Prostate gland (tissue), 2 donors: ENCODE results near the gene NAP1L4. TPM values are rescaled to one million over a fixed set of nuclear protein-coding genes. Genes with fewer than 3 reads are reported as not detected.
A peak's percentile ranks its signal among the peaks of the same experiment; 100 is the strongest.
"Not testable (repeated sequence)": the region's sequence is repeated elsewhere in the genome, so short reads cannot be mapped to it uniquely, and the experiment has no call there.

Experiments
- DNase-seq: peaks from one replicate; pipeline ENCODE4 v3.0.0-alpha.2; 2019; ENCODE audit warnings: low spot score
- H3K27ac ChIP-seq, 2 donors: fragments of 200-600 bp; sonication (generic); 2 replicates each; pipeline ENCODE4 v1.5.1; 2017 to 2019
- H3K27me3 ChIP-seq: fragments of 200-600 bp; sonication (generic); replicated peaks from 2 replicates; pipeline ENCODE4 v1.5.1; 2019; ENCODE audit not compliant: insufficient read depth
- H3K36me3 ChIP-seq, 2 donors: fragments of 200-600 bp; sonication (generic); 1 replicate in 1 of 2; 2 replicates in 1 of 2; pipeline versions ENCODE4 v1.5.1 to v1.8.1; 2017 to 2019
- H3K4me1 ChIP-seq: fragments of 200-600 bp; sonication (generic); replicated peaks from 2 replicates; pipeline ENCODE4 v1.5.1; 2019
- H3K4me3 ChIP-seq, 2 donors: fragments of 200-600 bp; sonication (generic); 2 replicates each; pipeline ENCODE4 v1.5.1; 2017 to 2019
- H3K9me3 ChIP-seq: fragments of 200-600 bp; sonication (generic); 2 replicates; pipeline ENCODE4 v1.5.1; 2017
- POLR2A ChIP-seq: fragments of 450-650 bp; IDR thresholded peaks from one replicate; pipeline ENCODE4 v1.6.1; 2016; ENCODE audit warnings: antibody characterized with exemption, mild to moderate bottlenecking
- POLR2AphosphoS5 ChIP-seq: sonication (generic); formaldehyde crosslinking; IDR thresholded peaks from one replicate; pipeline ENCODE4 v1.6.1; 2017; ENCODE audit warnings: antibody characterized with exemption
- WGBS: methylation state at CpG from one replicate; pipeline ENCODE4 v1.1.5; 2018; 5-methylcytosine and 5-hydroxymethylcytosine counted together
- intact Hi-C: fragments of 100-400 bp; cut with DNase I; formaldehyde crosslinking; loops from one replicate; pipeline ENCODE4 v1.14.2; 2022
- total RNA-seq, 2 donors: library from RNA; depleted of rRNA; stranded (reverse); fragments of >200 nt; gene quantifications; one replicate each; pipeline ENCODE4 v1.1.0, GENCODE V29; 2016
- TF ChIP-seq, protein P1 (sequence below), 4 experiments: fragments of 200-600 bp in 2 of 4; fragments of 450-650 bp in 2 of 4; sonication (generic) in 2 of 4; IDR thresholded peaks; 1 replicate in 3 of 4; 2 replicates in 1 of 4; pipeline ENCODE4 v1.5.1; 2016 to 2019; ENCODE audit warnings: antibody characterized with exemption in 4 of 4, mild to moderate bottlenecking in 2 of 4, moderate library complexity in 2 of 4

The NAP1L4 gene
- total RNA-seq, 2 donors from 2014 or later, result 103 to 131 TPM

DNA sequence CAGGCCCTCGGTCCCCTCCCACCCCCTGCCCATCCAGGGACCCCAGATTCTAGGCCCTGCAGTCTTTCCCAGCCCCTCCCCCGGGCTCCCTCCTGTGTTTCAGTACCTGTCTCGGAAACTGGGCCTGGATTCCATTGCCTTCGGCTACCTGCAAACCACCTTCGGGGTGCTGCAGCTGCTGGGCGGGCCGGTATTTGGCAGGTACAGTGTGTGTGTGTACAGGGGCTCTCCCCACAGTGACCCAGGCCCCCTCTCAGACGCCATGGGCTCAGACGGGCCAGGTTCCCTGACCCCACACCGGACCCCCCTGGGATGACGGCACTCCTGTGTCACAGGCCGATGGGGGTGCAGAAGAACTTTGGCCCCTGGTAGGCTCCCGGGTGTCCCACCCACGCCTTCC lies 84.0 kb downstream of the NAP1L4 start:
- 93% methylated on average over 14 of the region's 14 CpGs for WGBS
- intact Hi-C loops, result no loop called here
- TF ChIP-seq POLR2AphosphoS5 (no peak), POLR2A (no peak)
- TF ChIP-seq, protein P1, sequence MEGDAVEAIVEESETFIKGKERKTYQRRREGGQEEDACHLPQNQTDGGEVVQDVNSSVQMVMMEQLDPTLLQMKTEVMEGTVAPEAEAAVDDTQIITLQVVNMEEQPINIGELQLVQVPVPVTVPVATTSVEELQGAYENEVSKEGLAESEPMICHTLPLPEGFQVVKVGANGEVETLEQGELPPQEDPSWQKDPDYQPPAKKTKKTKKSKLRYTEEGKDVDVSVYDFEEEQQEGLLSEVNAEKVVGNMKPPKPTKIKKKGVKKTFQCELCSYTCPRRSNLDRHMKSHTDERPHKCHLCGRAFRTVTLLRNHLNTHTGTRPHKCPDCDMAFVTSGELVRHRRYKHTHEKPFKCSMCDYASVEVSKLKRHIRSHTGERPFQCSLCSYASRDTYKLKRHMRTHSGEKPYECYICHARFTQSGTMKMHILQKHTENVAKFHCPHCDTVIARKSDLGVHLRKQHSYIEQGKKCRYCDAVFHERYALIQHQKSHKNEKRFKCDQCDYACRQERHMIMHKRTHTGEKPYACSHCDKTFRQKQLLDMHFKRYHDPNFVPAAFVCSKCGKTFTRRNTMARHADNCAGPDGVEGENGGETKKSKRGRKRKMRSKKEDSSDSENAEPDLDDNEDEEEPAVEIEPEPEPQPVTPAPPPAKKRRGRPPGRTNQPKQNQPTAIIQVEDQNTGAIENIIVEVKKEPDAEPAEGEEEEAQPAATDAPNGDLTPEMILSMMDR (IDR thresholded peaks at IDR 0.05), result no peak
- no peaks in the 10 kb centered on the region for H3K36me3 ChIP-seq
- no peak overlapping the region for H3K4me3 ChIP-seq
- peaks cover 25% of the 10 kb centered on the region for H3K4me1 ChIP-seq
- no peak for DNase-seq
- H3K27ac ChIP-seq, result no peak overlapping the region
- no peaks in the 10 kb centered on the region for H3K27me3 ChIP-seq
- H3K9me3 ChIP-seq, result no peaks in the 10 kb centered on the region

DNA sequence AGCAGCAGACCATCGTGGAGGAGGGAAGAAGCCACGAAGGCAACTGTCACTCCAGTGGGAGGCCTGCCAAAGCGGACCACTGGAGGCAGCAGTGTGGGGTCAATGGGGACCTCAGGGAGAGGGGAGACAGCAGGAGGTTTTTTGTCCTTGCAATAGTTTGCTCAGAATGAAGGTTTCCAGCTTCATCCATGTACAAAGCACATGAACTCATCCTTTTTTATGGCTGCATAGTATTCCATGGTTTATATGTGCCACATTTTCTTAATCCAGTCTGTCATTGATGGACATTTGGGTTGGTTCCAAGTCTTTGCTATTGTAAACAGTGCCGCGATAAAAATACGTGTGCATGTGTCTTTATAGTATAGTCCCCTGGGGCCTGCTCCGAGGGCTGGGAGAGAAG lies 86.8 kb downstream of the NAP1L4 start:
- H3K27me3 ChIP-seq, DNase-seq, H3K4me3 ChIP-seq, H3K36me3 ChIP-seq, intact Hi-C loops, H3K27ac ChIP-seq, H3K9me3 ChIP-seq: not testable (repeated sequence)
- WGBS, result 70% methylated on average over 7 of the region's 7 CpGs
- peaks cover 18% of the 10 kb centered on the region for H3K4me1 ChIP-seq

DNA sequence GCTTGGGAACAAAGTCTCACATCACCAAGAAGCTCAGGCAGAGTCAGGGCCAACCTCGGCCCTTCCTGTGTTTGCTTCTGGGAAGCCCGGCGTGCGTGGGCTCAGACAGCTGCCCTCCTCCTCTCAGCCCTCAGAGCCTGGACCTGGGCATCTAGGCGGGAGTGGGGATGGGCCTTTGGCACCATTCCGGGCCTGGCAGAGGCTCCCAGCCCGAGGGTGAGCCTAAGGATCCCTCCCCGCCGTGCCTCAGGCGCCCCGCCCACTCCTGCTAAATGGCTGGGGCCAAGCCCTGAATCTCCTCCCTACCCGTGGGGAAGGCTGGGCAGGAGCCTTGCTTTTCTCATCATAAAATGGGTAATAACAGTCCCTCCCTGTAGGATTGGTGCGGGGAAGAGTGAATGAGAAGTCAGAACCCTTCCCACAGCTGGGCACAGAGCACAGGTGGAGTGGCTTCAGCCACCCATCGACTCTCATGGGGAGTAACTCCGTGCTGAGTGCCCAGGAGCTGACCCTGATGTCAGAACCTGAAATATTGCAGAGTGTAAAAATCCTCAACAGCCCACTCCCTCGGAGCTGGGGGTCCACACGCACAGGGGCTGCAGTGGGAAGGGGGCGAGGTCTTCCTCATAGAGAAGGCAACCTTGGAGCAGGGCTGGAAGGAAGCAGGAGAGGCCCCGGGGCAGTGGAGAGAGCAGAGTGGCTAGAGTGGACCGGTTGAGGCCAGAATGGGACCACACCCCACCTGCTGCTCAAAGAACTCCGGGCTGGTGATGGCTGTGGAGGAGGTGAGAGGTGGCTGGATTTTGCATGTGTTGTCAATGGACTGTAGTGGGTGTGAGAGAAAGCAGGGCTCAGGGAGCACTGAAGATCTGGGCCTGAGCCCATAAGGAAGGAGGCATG lies 87.7 kb downstream of the NAP1L4 start:
- no peak for DNase-seq
- H3K27ac ChIP-seq, result peak overlapping the region; percentile 53 to 88
- peaks cover 18% of the 10 kb centered on the region for H3K4me1 ChIP-seq
- peak; percentile 34 for TF ChIP-seq POLR2A
- TF ChIP-seq, protein P1 (IDR thresholded peaks at IDR 0.05), result no peak
- peak; percentile 17 for TF ChIP-seq POLR2AphosphoS5
- intact Hi-C loops, result no loop called here
- WGBS, result 65% methylated on average over 20 of the region's 21 CpGs
- no peaks in the 10 kb centered on the region for H3K9me3 ChIP-seq
- H3K4me3 ChIP-seq, result no peak overlapping the region
- no peaks in the 10 kb centered on the region for H3K36me3 ChIP-seq
- H3K27me3 ChIP-seq, result no peaks in the 10 kb centered on the region

DNA sequence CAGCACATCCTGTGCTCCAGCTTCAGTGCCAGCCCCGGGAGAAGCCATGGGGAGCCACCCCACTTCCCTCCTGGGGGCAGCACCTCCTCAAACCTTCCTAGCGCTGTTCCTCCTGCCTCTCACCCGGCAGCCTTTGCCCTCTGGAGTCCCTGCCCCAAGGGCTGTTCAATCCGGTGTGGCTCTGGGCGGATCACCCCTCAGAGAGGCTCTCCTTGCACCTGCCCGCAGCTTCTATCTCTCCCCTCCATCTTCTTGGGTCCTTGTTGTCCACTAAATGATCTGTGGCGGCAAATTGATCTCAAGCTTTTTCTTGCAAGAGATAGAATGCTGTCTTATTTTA lies 88.5 kb downstream of the NAP1L4 start:
- no peak for TF ChIP-seq POLR2A
- TF ChIP-seq, protein P1 (IDR thresholded peaks at IDR 0.05), result no peak
- no peak for TF ChIP-seq POLR2AphosphoS5
- 78% methylated on average over 7 of the region's 7 CpGs for WGBS
- intact Hi-C loops, result no loop called here
- Histone ChIP-seq H3K27ac (peak overlapping the region; percentile 53 to 88), H3K36me3 (no peaks in the 10 kb centered on the region), H3K9me3 (no peaks in the 10 kb centered on the region), H3K4me1 (peaks cover 18% of the 10 kb centered on the region), H3K4me3 (no peak overlapping the region), H3K27me3 (no peaks in the 10 kb centered on the region)
- DNase-seq, result no peak

DNA sequence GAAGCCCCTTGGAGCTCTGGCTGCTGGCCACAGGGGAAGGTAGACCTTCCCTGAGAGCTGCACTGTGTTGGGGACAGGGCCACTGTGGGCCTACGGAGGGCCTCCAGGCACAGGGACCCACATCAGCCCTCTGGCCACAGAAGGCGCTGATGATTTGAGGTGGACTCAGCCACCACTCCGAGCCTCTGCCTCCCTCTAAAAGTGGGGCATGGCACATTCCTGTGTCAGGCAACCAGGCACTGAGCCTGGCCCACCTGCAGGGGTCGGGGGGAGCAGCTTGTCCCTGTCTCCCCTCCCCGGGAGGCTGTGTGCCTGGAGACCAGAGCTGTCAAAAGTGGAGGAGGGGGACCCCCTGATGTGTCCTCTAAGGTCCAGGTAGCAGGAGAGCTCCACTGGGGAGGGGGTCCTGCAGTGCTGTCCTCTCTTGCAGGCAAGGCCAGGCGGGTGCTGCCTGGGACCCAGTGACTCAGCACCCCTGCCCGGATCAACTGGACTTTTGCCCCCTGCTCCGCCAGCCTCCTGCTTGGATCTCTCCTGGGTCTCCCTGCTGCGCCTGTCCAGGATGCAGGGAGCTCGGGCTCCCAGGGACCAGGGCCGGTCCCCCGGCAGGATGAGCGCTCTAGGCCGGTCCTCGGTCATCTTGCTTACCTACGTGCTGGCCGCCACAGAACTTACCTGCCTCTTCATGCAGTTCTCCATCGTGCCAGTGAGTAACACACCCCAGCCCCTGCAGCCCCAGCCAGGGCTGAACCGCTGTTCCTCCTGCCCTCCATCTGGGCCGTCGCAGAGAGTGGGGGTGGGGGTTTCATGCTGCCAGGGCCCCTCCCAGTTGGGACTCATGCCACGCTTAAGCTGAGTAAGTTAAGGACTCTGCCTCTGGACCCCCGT lies 89.1 kb downstream of the NAP1L4 start:
- Histone ChIP-seq H3K9me3 (no peaks in the 10 kb centered on the region), H3K36me3 (no peaks in the 10 kb centered on the region), H3K4me1 (peaks cover 18% of the 10 kb centered on the region), H3K27me3 (no peaks in the 10 kb centered on the region), H3K27ac (peak overlapping the region; percentile 88 to 94), H3K4me3 (peak overlapping the region; percentile 51 to 66)
- TF ChIP-seq, protein P1 (IDR thresholded peaks at IDR 0.05), result no peak
- TF ChIP-seq POLR2A (no peak), POLR2AphosphoS5 (no peak)
- DNase-seq, result no peak
- intact Hi-C loops, result no loop called here
- WGBS, result 74% methylated on average over 22 of the region's 23 CpGs
